GM21737 (cell line): ENCODE measurements around the gene MAGI2.

Source experiments
- ATAC-seq: cut with Tn5 transposase; IDR thresholded peaks from one replicate; pipeline ENCODE4 v1.9.1; 2021; ENCODE audit warnings: mild to moderate bottlenecking, moderate library complexity; ENCODE audit not compliant: unreplicated experiment

MAGI2 gene

DNA sequence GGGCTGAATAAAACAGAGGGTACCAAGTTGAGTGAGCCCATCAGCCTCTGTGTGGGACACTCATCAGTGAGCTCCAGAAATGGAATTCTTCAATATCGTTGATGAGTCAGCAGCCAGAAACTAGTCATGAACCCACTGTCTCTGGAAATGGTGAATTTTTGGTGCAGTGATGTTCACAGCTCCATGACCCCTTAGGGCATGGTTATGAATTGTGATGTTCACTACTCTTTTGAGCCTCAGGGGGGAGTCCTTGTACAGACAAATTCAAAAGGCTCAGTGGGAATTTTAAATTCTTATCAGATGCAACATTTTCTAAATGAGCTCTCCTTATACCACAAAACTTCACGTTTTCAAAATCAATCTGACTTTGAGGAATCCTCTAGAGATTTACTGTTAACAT is 1319.2 kb downstream of the MAGI2 start:
- ATAC-seq, result no peak

GRCh38 chr7:78130446-78131215 is 1322.8 kb downstream of the MAGI2 start:
- no peak for ATAC-seq

DNA sequence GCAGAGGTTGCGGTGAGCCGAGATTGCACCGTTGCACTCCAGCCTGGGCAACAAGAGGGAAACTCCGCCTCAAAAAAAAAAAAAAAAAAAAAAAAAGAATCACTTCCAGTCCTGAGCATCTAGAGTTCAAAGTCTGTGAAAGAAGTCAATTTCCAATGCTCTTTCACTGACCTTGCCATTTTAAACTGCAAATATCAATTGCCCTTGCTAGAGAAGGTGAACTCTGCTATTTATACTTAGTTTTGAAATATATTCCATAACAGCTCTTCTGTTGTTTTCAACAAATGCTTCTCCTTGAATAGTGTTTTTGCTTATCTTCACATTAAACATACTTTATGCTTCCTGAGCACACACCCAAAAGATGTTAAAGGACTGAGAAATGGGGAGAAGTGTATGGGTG is 1323.6 kb downstream of the MAGI2 start:
- ATAC-seq, result no peak

DNA sequence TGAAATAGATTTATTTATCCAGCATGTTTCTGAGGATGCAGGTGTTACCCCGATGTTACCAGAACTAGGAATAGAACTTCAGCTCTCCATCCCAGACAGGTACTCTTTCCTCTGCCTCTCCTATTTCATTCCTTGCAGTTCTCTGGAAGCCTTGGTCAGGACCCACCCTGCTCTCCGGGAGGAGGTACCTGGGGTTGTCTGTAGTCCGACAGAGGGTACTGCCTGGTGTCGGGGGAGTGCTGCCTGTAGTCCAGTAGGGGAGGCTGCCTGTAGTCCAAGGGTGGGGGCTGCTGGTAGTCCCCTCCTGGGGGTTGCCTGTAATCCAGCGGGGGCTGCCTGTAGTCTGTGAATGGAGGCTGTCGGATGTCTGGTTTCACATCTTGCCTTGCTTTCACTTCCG is 1326.5 kb downstream of the MAGI2 start:
- no peak for ATAC-seq

- no peak for ATAC-seq
Observed at GRCh38 chr7:78125884-78126283, 1327.6 kb downstream of the MAGI2 start.

DNA sequence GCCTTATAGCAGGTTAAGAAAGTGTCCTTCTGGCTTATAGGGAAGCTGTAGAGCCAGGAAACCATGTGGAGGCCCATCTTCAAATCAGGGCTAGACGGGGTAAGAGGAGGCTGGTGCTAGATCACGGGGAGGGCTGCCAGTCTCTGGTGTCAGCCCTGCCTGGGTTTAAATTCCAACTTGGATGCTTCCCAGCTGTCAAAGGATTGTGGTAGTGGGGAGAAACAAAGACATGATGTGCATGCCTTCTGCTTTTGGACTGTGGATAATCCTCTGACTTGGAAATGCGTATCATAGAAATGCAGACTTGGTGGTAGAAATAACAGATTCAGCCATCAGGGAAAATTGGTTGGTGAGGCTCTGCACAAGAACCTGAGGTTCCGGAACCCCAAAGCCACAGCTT is 1329.3 kb downstream of the MAGI2 start:
- ATAC-seq, result no peak

DNA sequence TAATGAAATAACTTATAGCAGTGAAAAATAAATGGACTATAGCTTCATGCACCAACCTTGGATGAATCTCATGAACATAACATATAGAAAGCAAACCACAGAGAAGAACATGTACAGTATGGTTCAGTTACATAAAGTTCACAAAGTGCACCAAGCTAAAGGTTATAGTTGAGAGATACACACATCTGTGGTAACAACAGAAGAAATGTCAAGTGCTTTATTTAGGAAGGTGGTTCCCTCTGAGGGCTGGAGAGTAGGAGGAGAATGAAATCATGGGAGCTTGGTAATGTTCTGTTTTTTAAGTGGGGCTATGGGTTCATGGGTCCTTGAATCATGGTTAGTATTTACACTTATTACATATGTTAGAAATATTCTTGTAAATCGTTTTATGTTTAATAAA is 1331.6 kb downstream of the MAGI2 start:
- ATAC-seq, result no peak

GRCh38 chr7:78118470-78118869 is 1335.0 kb downstream of the MAGI2 start:
- ATAC-seq, result no peak

GRCh38 chr7:78115876-78116275 is 1337.6 kb downstream of the MAGI2 start:
- ATAC-seq, result no peak

DNA sequence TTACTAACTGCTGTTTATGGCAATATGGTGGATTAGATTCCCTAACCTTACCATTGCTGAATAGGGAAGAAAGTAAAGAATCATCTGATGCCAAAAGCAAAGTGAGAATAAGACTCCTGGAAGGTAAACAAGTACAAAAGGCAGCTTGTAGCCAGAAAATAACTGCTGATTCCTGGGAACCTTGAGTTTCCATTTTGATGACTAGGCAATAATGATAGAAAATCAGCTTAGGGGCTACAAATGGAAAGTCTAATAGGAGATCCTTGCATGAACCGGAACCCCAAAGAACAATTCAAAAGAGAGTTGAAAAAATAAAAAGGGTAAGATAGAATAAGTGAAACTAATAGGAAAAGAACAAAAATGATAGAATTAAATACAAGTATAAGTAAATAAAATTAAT is 1338.5 kb downstream of the MAGI2 start:
- no peak for ATAC-seq

GRCh38 chr7:78112488-78112887 is 1341.0 kb downstream of the MAGI2 start:
- ATAC-seq, result no peak

- no peak for ATAC-seq
Observed at GRCh38 chr7:78111386-78111785, 1342.1 kb downstream of the MAGI2 start.

DNA sequence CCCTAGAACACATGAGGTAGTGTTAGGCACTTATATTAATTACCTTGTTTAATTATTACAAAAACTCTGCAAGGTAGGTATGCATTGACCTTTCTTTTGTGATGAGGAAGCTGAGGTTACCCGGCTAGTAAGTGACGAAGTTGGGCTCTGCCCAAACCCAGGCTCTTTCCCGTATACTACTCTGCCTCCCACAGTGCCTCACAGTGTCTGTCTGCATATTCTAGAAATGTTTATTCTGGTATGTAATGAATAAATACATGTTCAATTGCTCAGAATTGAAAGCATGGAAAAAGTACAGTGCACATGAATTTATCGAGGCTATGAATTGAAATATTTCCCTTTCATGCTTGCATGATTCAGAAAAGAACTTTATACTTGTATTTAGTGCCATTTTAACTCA is 1350.0 kb downstream of the MAGI2 start:
- no peak for ATAC-seq

GRCh38 chr7:78101076-78101475 is 1352.4 kb downstream of the MAGI2 start:
- no peak for ATAC-seq

GRCh38 chr7:78099715-78100394 is 1353.6 kb downstream of the MAGI2 start:
- ATAC-seq, result no peak

DNA sequence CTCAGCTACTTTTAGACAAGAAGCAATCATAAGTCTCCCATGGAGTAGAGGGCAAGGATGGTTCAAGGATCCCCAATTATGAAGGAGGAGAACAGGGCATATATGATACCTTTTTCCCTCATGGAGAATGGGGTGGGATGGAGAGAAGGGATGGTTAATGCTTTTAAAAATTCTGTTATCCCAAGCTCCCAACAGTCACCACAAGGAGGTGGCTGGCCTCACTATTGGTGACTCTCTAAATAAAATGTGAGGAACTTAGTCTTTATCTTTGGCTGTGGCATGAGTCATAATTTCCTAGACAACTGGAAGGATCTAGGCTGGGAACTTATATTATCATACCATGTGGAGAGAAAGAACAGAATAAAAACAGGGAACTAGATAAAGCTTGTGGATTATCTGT is 1357.9 kb downstream of the MAGI2 start:
- no peak for ATAC-seq

DNA sequence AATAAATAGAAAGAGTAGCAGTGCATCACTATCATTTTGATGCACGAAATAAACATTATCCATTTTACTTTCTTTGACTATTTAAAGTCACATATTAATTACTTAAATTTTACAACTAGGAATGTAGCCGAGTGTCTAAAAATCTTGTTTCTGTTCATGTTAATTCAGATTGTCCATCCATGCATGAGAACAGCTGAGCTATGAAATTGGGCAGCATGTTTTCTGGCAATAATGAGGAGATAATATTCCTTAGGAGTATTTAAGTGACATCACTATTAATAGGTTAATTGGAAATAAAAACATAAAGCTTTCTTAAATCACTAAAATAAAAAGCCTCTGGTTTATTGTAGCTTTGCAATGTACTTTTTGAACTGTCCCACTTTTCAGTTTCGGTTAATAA is 1361.1 kb downstream of the MAGI2 start:
- ATAC-seq, result no peak

DNA sequence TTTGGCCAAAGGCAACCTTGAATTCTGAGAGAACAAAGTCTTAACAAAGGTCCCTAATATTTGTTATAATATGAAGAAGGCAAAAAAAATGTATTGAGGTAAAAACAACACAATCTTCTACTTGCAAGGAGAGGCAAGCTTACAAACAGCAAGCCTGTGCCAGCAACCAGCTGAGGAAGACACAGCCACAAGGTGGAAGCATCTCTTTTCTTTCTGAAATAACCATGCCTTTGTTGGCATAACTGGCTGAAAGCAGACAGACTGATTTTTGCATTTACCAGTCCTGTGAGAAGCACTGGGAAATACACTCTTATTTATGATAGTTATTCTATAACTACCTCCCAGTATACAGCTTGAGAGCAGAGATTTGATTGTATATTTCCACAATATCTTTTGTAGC is 1362.9 kb downstream of the MAGI2 start:
- ATAC-seq, result no peak

DNA sequence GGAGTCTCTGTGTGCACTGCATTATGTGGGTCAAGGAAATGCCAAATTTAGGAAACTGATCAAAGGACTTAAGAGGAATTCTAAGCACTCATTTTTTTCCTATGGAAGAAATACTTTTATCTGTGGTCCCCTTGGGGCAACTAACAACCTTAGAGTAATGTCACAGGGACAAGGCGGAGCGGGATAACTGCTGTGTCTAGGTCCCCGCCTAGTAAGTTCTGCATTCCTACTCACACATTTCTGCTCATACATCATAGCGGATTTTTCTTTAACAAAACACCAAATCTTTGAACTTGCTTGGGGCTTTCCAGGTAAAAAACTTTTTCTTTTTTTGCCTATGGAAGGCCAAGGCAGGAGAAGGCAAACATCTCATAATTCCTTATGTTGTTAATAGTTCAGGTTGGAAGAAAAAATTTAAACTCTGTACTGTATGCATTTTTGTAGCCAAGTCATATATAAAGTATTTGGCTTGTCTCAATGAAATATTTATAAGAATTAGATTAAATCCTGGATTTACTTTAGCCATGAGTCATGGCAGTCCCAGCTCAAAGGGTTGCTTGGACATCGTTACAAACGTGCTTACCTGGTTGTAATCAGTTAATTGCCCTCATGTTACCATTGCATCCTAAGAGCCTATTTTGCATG is 1369.9 kb downstream of the MAGI2 start:
- no peak for ATAC-seq

GRCh38 chr7:78082556-78082955 is 1370.9 kb downstream of the MAGI2 start:
- no peak for ATAC-seq

DNA sequence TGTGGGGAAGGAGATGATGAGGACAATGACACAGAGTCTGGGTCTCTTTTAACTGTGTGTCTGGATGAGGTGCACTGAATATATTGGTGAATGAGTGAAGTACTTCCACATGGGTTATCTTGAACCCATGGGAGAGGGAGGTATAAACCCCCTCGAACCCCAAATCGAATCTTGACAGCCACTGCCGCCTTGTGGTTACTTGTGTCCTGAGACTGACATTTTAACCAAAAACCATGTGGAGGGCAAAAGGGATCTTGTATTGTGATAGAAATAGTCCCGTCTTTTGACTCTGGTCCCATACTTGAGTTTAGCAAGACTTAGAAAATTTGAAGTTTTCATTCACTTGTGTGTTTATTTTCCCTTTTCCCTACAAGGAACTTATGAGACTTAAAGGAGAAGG is 1371.6 kb downstream of the MAGI2 start:
- no peak for ATAC-seq

DNA sequence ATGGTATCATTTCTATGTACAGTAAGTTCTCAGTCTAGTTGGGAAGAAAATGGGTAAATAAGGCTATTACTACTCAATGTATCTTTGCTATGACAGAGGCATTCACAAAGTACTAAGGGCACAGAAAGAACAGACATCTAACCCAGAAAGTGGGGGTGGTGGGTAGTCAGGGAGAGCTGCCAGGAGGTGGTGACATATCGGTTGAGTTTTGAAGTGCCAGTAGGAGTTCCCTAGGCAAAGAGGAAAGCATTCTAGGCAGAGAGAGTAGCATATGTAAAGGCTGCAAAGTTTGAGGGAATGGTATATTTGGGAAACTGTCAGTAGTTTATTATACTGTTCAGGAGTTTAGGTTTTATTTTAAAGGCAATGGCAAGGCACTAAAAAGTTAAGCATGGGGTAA is 1372.1 kb downstream of the MAGI2 start:
- no peak for ATAC-seq
